Hepatocyte (in vitro differentiated cells): ENCODE results near the gene DOCK1.

Source experiments
- EZH2 ChIP-seq: fragments of 200-600 bp; sonication (generic); IDR thresholded peaks from 2 replicates; pipeline ENCODE4 v1.6.1; 2016; ENCODE audit warnings: antibody characterized with exemption, mild to moderate bottlenecking, borderline replicate concordance
- EZH2phosphoT487 ChIP-seq: fragments of 200-600 bp; sonication (generic); IDR thresholded peaks from one replicate; pipeline ENCODE4 v1.6.1; 2018; ENCODE audit warnings: antibody characterized with exemption, mild to moderate bottlenecking, low read depth, moderate library complexity; ENCODE audit not compliant: unreplicated experiment, severe bottlenecking
- TF ChIP-seq, protein P1 (sequence below): fragments of 200-600 bp; sonication (generic); IDR thresholded peaks from 2 replicates; pipeline ENCODE4 v1.5.1; 2016; ENCODE audit warnings: antibody characterized with exemption, mild to moderate bottlenecking; ENCODE audit not compliant: poor library complexity

DNA sequence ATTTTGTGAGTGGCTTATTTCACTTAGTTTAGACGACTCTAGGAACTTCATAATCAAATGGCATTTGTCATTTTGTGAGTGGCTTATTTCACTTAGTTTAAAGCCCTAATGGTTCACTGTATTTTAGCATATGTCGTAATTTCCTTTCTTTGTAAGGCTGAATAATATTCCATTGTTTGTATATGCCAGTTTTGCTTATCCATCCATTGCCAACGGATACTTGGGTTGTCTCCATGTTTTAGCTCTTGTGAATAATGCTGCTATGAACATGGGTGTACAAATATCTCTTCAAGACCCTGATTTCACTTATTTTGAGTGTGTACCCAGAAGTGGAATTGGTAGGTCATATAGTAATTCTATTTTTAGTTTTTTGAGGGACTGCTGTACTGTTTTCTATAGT is 31.8 kb downstream of the DOCK1 start:
- TF ChIP-seq, protein P1, sequence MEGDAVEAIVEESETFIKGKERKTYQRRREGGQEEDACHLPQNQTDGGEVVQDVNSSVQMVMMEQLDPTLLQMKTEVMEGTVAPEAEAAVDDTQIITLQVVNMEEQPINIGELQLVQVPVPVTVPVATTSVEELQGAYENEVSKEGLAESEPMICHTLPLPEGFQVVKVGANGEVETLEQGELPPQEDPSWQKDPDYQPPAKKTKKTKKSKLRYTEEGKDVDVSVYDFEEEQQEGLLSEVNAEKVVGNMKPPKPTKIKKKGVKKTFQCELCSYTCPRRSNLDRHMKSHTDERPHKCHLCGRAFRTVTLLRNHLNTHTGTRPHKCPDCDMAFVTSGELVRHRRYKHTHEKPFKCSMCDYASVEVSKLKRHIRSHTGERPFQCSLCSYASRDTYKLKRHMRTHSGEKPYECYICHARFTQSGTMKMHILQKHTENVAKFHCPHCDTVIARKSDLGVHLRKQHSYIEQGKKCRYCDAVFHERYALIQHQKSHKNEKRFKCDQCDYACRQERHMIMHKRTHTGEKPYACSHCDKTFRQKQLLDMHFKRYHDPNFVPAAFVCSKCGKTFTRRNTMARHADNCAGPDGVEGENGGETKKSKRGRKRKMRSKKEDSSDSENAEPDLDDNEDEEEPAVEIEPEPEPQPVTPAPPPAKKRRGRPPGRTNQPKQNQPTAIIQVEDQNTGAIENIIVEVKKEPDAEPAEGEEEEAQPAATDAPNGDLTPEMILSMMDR, result no peak
- TF ChIP-seq EZH2 (no peak), EZH2phosphoT487 (no peak)
